HL-60 (cell line): Measurements from ENCODE around the gene CHD1.

Experiments
- DNase-seq, 2 experiments: peaks; one replicate each; pipeline ENCODE4 v3.0.0-alpha.2; 2010 to 2020; ENCODE audit warnings: low read depth in 1 of 2, low spot score in 1 of 2
- H3K27ac ChIP-seq: fragments of 250-450 bp; sonication (Bioruptor Pico); replicated peaks from 2 replicates; pipeline ENCODE4 v1.5.1; 2020; ENCODE audit warnings: mild to moderate bottlenecking, moderate library complexity
- H3K27me3 ChIP-seq: fragments of 250-450 bp; sonication (Bioruptor Pico); 2 replicates; pipeline ENCODE4 v1.5.1; 2021; ENCODE audit warnings: mild to moderate bottlenecking, moderate library complexity; ENCODE audit not compliant: insufficient read depth, poor library complexity, severe bottlenecking
- H3K4me3 ChIP-seq: replicated peaks from 2 replicates; pipeline ENCODE4 v1.5.1; 2011; ENCODE audit warnings: mild to moderate bottlenecking, control low read depth, low read length; ENCODE audit not compliant: insufficient read depth
- GABPA ChIP-seq: IDR thresholded peaks from 2 replicates; pipeline ENCODE4 v1.6.1; 2012; ENCODE audit warnings: low read depth
- POLR2AphosphoS5 ChIP-seq: IDR thresholded peaks from 2 replicates; pipeline ENCODE4 v1.6.1; 2012; ENCODE audit warnings: low read depth
- SPI1 ChIP-seq: IDR thresholded peaks from 2 replicates; pipeline ENCODE4 v1.6.1; 2012; ENCODE audit warnings: low read depth, mild to moderate bottlenecking, borderline replicate concordance
- TF ChIP-seq, protein P1 (sequence below): IDR thresholded peaks from one replicate; pipeline ENCODE4 v1.5.1; 2011; ENCODE audit warnings: low read length, control low read depth, inconsistent platforms; ENCODE audit not compliant: insufficient read depth
- TF ChIP-seq, protein P2 (sequence below): IDR thresholded peaks from 2 replicates; pipeline ENCODE4 v1.6.1; 2012; ENCODE audit warnings: low read depth; ENCODE audit not compliant: insufficient replicate concordance

Gene CHD1

DNA sequence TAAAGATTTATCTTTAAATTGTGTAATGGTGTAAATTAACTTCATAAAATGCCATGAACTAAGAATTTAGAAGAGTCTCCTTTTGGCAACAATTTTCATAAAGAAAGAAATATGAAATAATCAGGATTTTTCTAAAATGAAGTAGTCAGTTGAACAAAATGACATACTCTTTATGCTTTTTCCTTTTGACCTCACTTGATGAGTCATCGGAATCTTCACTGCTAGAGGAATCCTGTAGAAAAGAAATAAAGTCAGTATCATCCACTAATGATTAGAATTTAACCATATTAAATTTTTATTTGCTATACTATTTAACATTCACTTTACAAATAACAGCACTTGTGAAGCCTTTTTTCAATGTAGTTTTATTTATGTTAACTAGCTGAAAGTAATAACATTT, 26.1 kb downstream of the CHD1 start:
- TF ChIP-seq, protein P1, sequence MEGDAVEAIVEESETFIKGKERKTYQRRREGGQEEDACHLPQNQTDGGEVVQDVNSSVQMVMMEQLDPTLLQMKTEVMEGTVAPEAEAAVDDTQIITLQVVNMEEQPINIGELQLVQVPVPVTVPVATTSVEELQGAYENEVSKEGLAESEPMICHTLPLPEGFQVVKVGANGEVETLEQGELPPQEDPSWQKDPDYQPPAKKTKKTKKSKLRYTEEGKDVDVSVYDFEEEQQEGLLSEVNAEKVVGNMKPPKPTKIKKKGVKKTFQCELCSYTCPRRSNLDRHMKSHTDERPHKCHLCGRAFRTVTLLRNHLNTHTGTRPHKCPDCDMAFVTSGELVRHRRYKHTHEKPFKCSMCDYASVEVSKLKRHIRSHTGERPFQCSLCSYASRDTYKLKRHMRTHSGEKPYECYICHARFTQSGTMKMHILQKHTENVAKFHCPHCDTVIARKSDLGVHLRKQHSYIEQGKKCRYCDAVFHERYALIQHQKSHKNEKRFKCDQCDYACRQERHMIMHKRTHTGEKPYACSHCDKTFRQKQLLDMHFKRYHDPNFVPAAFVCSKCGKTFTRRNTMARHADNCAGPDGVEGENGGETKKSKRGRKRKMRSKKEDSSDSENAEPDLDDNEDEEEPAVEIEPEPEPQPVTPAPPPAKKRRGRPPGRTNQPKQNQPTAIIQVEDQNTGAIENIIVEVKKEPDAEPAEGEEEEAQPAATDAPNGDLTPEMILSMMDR: no peak
- no peak for TF ChIP-seq GABPA
- TF ChIP-seq, protein P2, sequence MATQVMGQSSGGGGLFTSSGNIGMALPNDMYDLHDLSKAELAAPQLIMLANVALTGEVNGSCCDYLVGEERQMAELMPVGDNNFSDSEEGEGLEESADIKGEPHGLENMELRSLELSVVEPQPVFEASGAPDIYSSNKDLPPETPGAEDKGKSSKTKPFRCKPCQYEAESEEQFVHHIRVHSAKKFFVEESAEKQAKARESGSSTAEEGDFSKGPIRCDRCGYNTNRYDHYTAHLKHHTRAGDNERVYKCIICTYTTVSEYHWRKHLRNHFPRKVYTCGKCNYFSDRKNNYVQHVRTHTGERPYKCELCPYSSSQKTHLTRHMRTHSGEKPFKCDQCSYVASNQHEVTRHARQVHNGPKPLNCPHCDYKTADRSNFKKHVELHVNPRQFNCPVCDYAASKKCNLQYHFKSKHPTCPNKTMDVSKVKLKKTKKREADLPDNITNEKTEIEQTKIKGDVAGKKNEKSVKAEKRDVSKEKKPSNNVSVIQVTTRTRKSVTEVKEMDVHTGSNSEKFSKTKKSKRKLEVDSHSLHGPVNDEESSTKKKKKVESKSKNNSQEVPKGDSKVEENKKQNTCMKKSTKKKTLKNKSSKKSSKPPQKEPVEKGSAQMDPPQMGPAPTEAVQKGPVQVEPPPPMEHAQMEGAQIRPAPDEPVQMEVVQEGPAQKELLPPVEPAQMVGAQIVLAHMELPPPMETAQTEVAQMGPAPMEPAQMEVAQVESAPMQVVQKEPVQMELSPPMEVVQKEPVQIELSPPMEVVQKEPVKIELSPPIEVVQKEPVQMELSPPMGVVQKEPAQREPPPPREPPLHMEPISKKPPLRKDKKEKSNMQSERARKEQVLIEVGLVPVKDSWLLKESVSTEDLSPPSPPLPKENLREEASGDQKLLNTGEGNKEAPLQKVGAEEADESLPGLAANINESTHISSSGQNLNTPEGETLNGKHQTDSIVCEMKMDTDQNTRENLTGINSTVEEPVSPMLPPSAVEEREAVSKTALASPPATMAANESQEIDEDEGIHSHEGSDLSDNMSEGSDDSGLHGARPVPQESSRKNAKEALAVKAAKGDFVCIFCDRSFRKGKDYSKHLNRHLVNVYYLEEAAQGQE: no peak
- TF ChIP-seq SPI1: no peak
- TF ChIP-seq POLR2AphosphoS5: no peak
- no peaks in the 10 kb centered on the region for H3K27me3 ChIP-seq
- DNase-seq: no peak
- H3K27ac ChIP-seq: no peak overlapping the region
- no peak overlapping the region for H3K4me3 ChIP-seq

DNA sequence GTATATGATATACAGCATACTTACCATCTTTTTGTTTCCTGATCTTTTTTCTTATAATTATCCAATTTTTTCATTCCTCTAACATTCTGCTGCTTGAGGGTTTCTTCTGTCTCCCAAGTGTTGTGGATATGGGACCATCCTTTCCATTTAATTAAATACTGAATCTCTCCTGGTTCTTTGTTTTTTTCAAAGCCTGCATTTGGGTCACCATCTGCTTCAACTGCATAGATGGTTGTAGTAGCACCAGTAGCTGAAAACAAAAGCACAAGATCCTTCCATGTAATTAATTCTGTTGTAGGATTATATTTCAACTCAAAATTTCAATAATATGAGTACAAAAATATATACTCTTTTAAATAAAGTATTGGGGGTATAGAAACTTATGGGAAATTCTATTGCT, 29.4 kb downstream of the CHD1 start:
- H3K4me3 ChIP-seq: no peak overlapping the region
- DNase-seq: no peak
- H3K27ac ChIP-seq: no peak overlapping the region
- H3K27me3 ChIP-seq: no peaks in the 10 kb centered on the region
- TF ChIP-seq POLR2AphosphoS5 (no peak), GABPA (no peak), SPI1 (no peak)
- TF ChIP-seq, protein P2: no peak
- TF ChIP-seq, protein P1: no peak

DNA sequence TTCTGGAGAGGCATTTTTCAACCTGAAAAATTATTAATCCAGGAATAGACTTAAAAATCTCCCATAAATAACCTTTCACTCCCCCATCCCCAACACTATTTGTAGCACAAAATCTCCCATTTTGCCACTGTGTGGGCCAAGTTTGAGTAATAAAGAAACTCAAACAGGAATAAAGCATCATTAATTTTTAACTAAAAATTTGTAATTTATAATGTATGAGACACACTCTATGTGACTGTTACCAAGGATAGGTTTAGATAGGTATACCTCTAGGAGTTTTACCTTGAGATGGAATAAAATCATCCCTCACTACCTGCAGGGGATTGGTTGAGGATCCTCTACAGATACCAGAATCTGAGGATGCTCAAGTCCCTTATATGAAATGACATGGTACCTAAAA, 30.1 kb downstream of the CHD1 start:
- H3K4me3 ChIP-seq: no peak overlapping the region
- no peaks in the 10 kb centered on the region for H3K27me3 ChIP-seq
- no peak overlapping the region for H3K27ac ChIP-seq
- TF ChIP-seq, protein P2: no peak
- TF ChIP-seq GABPA (no peak), POLR2AphosphoS5 (no peak), SPI1 (no peak)
- no peak for DNase-seq
